ENCODE data around the gene EVPL. TPM values are rescaled to one million over a fixed set of nuclear protein-coding genes. Genes with fewer than 3 reads are reported as not detected.

Gene EVPL
- total and polyA plus RNA-seq, 2 of the 13 experiments (the other 11 are each of a cell fraction or from before 2014, with no cell fraction given), result 2.1 to 8.2 TPM

DNA sequence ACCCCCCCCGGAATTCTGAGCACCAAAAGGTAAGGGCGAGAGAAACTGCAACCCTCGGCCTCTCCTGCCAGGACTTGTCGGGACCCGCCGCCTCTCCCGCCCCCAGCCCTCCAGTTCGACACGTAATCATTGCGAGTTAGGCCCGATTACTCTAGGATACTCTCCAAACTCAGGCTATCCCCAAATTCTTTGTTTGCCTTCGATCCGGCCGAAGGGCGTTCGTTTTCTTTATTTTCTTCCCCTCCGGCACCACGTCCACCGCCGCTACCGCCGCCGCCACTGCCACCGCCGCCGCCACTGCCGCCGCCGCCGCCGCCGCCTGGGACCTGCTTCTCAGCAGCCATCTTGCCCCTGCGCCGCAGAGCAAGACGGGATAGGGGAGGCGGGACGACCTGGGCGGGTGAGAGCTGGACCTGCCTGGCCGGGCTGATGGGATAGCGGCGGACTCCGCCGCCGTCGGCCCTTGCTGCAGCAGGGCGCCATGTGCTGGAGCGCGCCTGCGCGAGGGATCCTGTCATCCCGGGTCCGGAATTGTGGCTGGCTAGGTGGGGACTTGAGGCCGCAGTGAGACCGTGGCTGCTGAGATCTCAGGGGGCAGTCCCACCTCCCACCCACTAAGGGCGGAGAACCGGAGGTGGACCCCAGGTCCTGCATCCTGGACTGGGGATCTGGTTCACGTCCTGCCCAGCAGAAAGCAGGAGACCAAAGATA, 45.2 kb upstream of the EVPL start, which contains the start of gene SRP68 (continued):
- TF ChIP-seq RARA (CRISPR knock-in tag; IDR thresholded peaks at IDR 0.05) (peak; percentile 74), ZNF790 (CRISPR knock-in tag; IDR thresholded peaks at IDR 0.05; ENCODE audit: borderline replicate concordance) (peak; percentile 93; the same call in 1 of the 2 replicates), ZNF329 (CRISPR knock-in tag; IDR thresholded peaks at IDR 0.05; ENCODE audit: low read depth) (peak; percentile 91), TOPORS (CRISPR knock-in tag; IDR thresholded peaks at IDR 0.05) (peak; percentile 73; the same call in 1 of the 2 replicates), ONECUT2 (CRISPR knock-in tag; IDR thresholded peaks at IDR 0.05) (no peak), FOXM1 (CRISPR knock-in tag; IDR thresholded peaks at IDR 0.05) (0 out of 2 replicates have a peak, but pooled peaks have one; percentile 55), ARID2 (CRISPR knock-in tag; IDR thresholded peaks at IDR 0.05; ENCODE audit: borderline replicate concordance) (no peak), FOXP1 (IDR thresholded peaks at IDR 0.05) (no peak), FOXP1 (CRISPR knock-in tag; IDR thresholded peaks at IDR 0.05) (no peak), MAFF (IDR thresholded peaks at IDR 0.05; ENCODE audit: low read depth, low read length) (no peak), MED8 (CRISPR knock-in tag; IDR thresholded peaks at IDR 0.05; ENCODE audit: insufficient replicate concordance) (peak; percentile 83), NR3C1 (CRISPR knock-in tag; IDR thresholded peaks at IDR 0.05) (no peak), RFX3 (CRISPR knock-in tag; IDR thresholded peaks at IDR 0.05) (no peak), FOXK1 (CRISPR knock-in tag; IDR thresholded peaks at IDR 0.05; ENCODE audit: borderline replicate concordance, low read depth) (peak; percentile 70; the same call in 1 of the 2 replicates), ZFP36L1 (CRISPR knock-in tag; IDR thresholded peaks at IDR 0.05) (peak; percentile 98), REXO4 (CRISPR knock-in tag; IDR thresholded peaks at IDR 0.05; ENCODE audit: borderline replicate concordance) (peak; percentile 40), HOXA9 (CRISPR knock-in tag; IDR thresholded peaks at IDR 0.05; ENCODE audit: borderline replicate concordance) (peak; percentile 96; the same call in 1 of the 2 replicates)
- TF ChIP-seq, protein P1, sequence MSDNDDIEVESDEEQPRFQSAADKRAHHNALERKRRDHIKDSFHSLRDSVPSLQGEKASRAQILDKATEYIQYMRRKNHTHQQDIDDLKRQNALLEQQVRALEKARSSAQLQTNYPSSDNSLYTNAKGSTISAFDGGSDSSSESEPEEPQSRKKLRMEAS (IDR thresholded peaks at IDR 0.05), result peak; percentile 98
- TF ChIP-seq, protein P2, sequence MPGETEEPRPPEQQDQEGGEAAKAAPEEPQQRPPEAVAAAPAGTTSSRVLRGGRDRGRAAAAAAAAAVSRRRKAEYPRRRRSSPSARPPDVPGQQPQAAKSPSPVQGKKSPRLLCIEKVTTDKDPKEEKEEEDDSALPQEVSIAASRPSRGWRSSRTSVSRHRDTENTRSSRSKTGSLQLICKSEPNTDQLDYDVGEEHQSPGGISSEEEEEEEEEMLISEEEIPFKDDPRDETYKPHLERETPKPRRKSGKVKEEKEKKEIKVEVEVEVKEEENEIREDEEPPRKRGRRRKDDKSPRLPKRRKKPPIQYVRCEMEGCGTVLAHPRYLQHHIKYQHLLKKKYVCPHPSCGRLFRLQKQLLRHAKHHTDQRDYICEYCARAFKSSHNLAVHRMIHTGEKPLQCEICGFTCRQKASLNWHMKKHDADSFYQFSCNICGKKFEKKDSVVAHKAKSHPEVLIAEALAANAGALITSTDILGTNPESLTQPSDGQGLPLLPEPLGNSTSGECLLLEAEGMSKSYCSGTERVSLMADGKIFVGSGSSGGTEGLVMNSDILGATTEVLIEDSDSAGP (CRISPR knock-in tag; IDR thresholded peaks at IDR 0.05; ENCODE audit: borderline replicate concordance), result peak; percentile 98
- TF ChIP-seq, protein P3, sequence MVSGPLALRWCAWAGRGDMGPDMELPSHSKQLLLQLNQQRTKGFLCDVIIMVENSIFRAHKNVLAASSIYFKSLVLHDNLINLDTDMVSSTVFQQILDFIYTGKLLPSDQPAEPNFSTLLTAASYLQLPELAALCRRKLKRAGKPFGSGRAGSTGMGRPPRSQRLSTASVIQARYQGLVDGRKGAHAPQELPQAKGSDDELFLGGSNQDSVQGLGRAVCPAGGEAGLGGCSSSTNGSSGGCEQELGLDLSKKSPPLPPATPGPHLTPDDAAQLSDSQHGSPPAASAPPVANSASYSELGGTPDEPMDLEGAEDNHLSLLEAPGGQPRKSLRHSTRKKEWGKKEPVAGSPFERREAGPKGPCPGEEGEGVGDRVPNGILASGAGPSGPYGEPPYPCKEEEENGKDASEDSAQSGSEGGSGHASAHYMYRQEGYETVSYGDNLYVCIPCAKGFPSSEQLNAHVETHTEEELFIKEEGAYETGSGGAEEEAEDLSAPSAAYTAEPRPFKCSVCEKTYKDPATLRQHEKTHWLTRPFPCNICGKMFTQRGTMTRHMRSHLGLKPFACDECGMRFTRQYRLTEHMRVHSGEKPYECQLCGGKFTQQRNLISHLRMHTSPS (CRISPR knock-in tag; IDR thresholded peaks at IDR 0.05; ENCODE audit: low read depth), result peak; percentile 62
- TF ChIP-seq, protein P4, sequence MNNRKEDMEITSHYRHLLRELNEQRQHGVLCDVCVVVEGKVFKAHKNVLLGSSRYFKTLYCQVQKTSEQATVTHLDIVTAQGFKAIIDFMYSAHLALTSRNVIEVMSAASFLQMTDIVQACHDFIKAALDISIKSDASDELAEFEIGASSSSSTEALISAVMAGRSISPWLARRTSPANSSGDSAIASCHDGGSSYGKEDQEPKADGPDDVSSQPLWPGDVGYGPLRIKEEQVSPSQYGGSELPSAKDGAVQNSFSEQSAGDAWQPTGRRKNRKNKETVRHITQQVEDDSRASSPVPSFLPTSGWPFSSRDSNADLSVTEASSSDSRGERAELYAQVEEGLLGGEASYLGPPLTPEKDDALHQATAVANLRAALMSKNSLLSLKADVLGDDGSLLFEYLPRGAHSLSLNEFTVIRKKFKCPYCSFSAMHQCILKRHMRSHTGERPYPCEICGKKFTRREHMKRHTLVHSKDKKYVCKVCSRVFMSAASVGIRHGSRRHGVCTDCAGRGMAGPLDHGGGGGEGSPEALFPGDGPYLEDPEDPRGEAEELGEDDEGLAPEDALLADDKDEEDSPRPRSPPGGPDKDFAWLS (CRISPR knock-in tag; IDR thresholded peaks at IDR 0.05; ENCODE audit: borderline replicate concordance), result peak; percentile 76; the same call in 1 of the 2 replicates
- TF ChIP-seq, protein P5, sequence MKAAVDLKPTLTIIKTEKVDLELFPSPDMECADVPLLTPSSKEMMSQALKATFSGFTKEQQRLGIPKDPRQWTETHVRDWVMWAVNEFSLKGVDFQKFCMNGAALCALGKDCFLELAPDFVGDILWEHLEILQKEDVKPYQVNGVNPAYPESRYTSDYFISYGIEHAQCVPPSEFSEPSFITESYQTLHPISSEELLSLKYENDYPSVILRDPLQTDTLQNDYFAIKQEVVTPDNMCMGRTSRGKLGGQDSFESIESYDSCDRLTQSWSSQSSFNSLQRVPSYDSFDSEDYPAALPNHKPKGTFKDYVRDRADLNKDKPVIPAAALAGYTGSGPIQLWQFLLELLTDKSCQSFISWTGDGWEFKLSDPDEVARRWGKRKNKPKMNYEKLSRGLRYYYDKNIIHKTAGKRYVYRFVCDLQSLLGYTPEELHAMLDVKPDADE (CRISPR knock-in tag; IDR thresholded peaks at IDR 0.05), result no peak

Measured in HepG2 (cell line).